ENCODE measurements around the gene PCDHB4.
"Not testable (repeated sequence)": the region's sequence is repeated elsewhere in the genome, so short reads cannot be mapped to it uniquely, and the experiment has no call there.

GRCh38 chr5:141174291-141175104 lies 52.9 kb downstream of the PCDHB4 start:
- TF ChIP-seq CTCF (IDR thresholded peaks at IDR 0.05; ENCODE audit: low read length); EZH2 (optimal IDR thresholded peaks at IDR 0.05; ENCODE audit: low read depth, low read length); EZH2phosphoT487 (IDR thresholded peaks at IDR 0.05; ENCODE audit: low read length): not testable (repeated sequence)
